Upper lobe of left lung (tissue), 4 donors: ENCODE measurements around the gene ANXA2.

Experiments
- CTCF ChIP-seq, 6 experiments: fragments of 450-650 bp in 4 of 6; fragments of 200-600 bp in 2 of 6; sonication (generic) in 2 of 6; IDR thresholded peaks; one replicate each; pipeline ENCODE4 v1.5.1; 2016 to 2019; ENCODE audit warnings: antibody characterized with exemption in 6 of 6
- POLR2A ChIP-seq, 4 donors: fragments of 450-650 bp; IDR thresholded peaks; one replicate each; pipeline ENCODE4 v1.5.1; 2016 to 2017; ENCODE audit warnings: antibody characterized with exemption in 4 of 4, mild to moderate bottlenecking in 2 of 4

DNA sequence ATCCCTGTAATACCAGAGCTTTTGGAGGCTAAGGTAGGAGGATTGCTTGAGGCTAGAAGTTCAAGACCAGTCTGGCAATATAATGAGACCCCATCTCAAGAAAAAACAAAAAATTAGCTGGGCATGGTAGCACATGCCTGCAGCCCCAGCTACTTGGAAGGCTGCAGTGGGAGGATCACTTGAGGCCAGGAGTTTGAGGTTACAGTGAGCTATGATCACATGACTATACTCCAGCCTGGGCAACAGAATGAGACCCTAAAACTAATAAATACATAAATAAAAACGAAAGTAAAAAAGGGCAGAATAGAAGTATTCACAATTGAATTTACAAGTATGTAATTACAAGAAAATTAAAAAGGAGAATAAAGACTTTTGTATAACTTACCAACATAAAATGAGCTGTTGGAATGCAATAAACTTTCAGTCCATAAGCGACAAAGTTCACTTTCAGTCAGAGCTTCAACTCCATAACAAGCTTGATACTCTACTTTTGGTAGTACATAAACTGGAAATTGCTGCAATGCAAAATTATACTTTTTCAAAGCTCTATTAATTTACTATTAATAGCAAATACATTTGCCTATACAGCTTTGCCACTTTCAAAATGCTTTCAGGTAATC, 44.4 kb upstream of the ANXA2 start:
- TF ChIP-seq POLR2A (IDR thresholded peaks at IDR 0.05): no peak
- no peak for TF ChIP-seq CTCF (IDR thresholded peaks at IDR 0.05)
